ENCODE measurements around the gene PLEKHF1. TPM values are rescaled to one million over a fixed set of nuclear protein-coding genes. Genes with fewer than 3 reads are reported as not detected.

PLEKHF1 gene
- total RNA-seq, 4 donors from 2014 or later = 8.2 to 16.5 (median 9.0) TPM

- Histone ChIP-seq H3K9me3 (no peaks in the 10 kb centered on the region), H3K4me3 (no peak overlapping the region), H3K27ac (no peak overlapping the region), H3K36me3 (peaks cover 0 to 34% (median 0%) of the 10 kb centered on the region in 3 donors), H3K4me1 (no peaks in the 10 kb centered on the region), H3K27me3 (no peaks in the 10 kb centered on the region)
- no peak for TF ChIP-seq POLR2A (IDR thresholded peaks at IDR 0.05)
- TF ChIP-seq, protein P1, sequence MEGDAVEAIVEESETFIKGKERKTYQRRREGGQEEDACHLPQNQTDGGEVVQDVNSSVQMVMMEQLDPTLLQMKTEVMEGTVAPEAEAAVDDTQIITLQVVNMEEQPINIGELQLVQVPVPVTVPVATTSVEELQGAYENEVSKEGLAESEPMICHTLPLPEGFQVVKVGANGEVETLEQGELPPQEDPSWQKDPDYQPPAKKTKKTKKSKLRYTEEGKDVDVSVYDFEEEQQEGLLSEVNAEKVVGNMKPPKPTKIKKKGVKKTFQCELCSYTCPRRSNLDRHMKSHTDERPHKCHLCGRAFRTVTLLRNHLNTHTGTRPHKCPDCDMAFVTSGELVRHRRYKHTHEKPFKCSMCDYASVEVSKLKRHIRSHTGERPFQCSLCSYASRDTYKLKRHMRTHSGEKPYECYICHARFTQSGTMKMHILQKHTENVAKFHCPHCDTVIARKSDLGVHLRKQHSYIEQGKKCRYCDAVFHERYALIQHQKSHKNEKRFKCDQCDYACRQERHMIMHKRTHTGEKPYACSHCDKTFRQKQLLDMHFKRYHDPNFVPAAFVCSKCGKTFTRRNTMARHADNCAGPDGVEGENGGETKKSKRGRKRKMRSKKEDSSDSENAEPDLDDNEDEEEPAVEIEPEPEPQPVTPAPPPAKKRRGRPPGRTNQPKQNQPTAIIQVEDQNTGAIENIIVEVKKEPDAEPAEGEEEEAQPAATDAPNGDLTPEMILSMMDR (IDR thresholded peaks at IDR 0.05) = no peak
- DNase-seq = no peak
Measured at GRCh38 chr19:29700498-29700897, 35.2 kb downstream of the PLEKHF1 start.

DNA sequence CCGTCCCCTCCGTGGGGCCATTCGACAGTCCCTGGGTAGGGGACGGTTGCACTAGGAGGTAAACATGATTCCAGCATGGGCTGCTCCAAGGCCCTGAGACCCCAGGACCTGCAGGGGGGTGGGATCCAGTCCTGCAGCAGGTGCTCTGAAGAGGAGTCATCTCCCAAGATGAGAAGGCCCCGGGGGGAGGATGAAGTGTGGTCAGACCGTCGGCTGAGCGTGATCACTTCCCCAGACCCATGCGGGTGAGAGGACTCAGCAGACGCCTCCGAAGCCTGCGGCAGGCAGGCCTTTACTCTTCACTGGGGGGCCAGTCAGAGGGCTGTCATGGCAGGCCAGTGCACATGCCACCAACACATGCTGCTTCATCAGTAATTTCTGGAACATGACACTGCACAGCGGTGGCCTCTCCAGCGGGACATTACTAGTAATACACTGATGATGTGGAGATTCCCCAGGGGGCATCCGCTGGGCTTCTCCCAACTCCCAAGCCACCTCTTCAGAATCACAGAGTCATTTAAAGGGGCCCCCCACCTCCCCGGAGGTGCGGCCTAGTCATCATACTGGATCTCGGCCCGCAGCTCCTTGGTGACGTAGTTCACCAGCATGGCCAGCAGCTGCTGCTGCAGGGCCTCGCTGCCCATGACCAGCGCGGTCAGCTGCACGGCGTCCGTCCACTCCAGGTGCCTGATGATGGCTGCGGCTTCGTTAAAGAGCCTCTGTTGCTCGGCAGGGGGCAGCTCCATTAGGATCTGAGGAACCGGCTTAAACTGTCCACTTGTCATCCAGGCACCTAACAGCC is 37.1 kb downstream of the PLEKHF1 start:
- TF ChIP-seq, protein P1 (IDR thresholded peaks at IDR 0.05) = no peak
- no peak for DNase-seq
- Histone ChIP-seq H3K27me3 (no peaks in the 10 kb centered on the region), H3K27ac (no peak overlapping the region), H3K4me3 (no peak overlapping the region), H3K4me1 (no peaks in the 10 kb centered on the region), H3K9me3 (no peaks in the 10 kb centered on the region), H3K36me3 (peaks cover 0 to 53% (median 0%) of the 10 kb centered on the region in 3 donors)

DNA sequence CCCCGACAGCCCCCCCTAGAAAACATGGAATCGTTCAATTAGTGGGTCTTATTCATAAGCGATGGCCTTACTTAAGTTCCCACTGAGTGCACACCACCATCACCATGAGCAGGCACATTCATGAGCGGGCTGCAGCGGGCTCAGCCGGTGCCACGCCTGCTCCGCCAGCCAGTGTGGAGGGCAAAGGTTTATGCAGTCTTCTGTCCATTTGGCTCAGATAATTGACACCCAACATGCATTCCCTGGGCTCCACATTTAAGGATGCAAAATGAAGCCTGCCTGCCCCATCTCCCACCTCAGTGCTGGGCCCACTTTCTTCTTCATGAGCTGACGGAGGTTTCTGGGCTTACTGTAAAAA is 37.7 kb downstream of the PLEKHF1 start:
- DNase-seq = no peak
- Histone ChIP-seq H3K4me3 (no peak overlapping the region), H3K4me1 (no peaks in the 10 kb centered on the region), H3K27ac (no peak overlapping the region), H3K36me3 (peaks cover 0 to 56% (median 0%) of the 10 kb centered on the region in 3 donors), H3K27me3 (no peaks in the 10 kb centered on the region), H3K9me3 (no peaks in the 10 kb centered on the region)
- TF ChIP-seq, protein P1 (IDR thresholded peaks at IDR 0.05) = no peak
- TF ChIP-seq POLR2A (IDR thresholded peaks at IDR 0.05) = no peak

DNA sequence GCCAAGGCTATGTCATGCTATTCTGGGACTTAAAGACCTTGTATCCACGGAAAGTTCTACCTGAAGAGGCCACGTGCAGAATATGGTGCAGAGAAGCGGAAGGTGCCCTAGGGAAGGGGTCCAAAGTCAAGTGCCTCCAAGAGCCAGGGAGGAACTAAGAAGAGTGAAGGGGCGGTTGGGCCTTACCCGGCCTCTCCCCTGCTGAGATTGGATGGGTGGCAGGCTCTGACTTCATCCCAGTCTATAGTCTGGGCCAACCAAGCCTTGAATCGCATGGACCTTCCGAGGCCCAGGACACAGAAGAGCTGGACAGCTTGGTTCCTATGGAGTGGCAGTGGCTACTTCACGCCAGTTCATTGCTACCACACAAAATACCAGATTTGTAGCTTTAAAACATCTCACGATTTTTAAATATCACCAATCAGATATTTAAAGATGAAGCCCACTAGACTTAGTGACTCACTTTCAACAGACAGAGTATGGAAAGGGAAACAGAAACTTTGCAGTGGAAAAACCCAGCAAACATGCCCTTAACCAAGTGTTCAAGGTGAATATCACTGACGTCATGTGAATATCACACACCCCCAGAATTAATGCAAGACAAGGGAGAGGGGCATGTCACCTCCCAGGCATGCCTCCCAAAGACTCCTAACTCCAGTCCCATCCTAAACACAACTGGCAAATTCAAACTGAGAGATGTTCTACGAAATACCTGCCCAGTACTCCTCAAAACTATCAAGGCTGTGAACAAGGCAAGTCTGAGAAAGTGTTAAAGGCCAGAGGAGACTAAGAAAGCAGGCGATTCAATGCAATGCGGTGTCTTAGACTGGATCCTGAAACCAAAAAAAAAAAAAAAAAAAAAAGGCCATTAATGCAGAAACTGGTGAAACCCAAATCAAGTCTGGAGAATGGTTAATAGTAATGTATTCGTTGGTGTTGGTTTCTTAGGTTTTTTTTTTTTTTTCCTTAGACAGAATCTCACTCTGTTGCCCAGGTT is 39.6 kb downstream of the PLEKHF1 start:
- TF ChIP-seq, protein P1 (IDR thresholded peaks at IDR 0.05) = no peak
- TF ChIP-seq POLR2A (IDR thresholded peaks at IDR 0.05) = no peak
- Histone ChIP-seq H3K4me1 (peaks cover 0 to 1% (median 0%) of the 10 kb centered on the region in 4 donors), H3K27ac (no peak overlapping the region), H3K36me3 (peaks cover 0 to 56% (median 0%) of the 10 kb centered on the region in 3 donors), H3K4me3 (no peak overlapping the region), H3K27me3 (no peaks in the 10 kb centered on the region), H3K9me3 (no peaks in the 10 kb centered on the region)
- no peak for DNase-seq

DNA sequence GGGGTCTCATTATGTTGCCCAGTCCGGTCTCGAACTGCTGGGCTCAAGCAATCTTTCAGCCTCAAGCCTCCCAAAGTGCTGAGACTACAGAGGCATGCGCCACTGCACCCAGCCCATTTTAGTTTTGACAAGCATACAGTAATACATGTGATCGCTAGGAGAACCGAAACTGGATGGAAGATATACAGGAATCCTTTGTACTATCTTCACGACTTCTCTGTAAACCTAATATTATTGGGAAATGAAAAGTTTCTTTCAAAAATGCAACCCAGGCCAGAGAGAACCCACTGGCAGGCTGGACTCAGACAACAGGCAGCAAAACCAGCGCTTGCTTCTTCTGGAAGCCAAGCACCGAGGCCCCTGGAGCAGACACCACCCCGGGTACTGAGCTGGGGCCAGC is 40.4 kb downstream of the PLEKHF1 start:
- H3K4me3 ChIP-seq = no peak overlapping the region
- H3K4me1 ChIP-seq = peaks cover 0 to 10% (median 0%) of the 10 kb centered on the region in 4 donors
- no peaks in the 10 kb centered on the region for H3K9me3 ChIP-seq
- H3K36me3 ChIP-seq = peaks cover 0 to 56% (median 0%) of the 10 kb centered on the region in 3 donors
- H3K27ac ChIP-seq = no peak overlapping the region
- TF ChIP-seq POLR2A (IDR thresholded peaks at IDR 0.05) = no peak
- TF ChIP-seq, protein P1 (IDR thresholded peaks at IDR 0.05) = no peak
- no peaks in the 10 kb centered on the region for H3K27me3 ChIP-seq
- no peak for DNase-seq
